IPS-NIHi7 (cell line): ENCODE data around the gene FUCA2.
"Not testable (repeated sequence)": the region's sequence is repeated elsewhere in the genome, so short reads cannot be mapped to it uniquely, and the experiment has no call there.

Source experiments
- DNase-seq: peaks from one replicate; pipeline ENCODE4 v3.0.0; 2012; ENCODE audit warnings: mixed read lengths; ENCODE audit errors: extremely low spot score

Gene FUCA2

DNA sequence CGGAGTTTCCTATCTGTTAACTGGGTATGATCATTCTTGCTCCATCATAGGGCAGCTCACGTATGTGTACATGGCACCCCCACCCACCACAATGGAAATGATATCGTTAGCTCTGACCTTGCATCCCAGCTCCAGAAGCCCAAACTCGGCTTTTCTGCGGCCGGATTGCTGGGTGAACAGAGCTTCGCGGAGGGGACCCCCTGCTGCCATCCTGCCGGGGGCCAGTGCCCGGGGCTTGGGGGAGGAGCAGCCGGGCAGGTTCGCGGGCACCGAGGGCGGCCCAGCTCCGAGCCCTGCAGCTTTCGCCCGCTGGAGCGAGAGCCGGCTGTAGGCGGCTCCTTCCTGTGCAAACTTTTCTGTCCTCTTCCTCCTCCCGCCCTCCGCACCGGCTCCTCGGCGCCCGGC, 24.9 kb upstream of the FUCA2 start:
- DNase-seq: peak; percentile 43

DNA sequence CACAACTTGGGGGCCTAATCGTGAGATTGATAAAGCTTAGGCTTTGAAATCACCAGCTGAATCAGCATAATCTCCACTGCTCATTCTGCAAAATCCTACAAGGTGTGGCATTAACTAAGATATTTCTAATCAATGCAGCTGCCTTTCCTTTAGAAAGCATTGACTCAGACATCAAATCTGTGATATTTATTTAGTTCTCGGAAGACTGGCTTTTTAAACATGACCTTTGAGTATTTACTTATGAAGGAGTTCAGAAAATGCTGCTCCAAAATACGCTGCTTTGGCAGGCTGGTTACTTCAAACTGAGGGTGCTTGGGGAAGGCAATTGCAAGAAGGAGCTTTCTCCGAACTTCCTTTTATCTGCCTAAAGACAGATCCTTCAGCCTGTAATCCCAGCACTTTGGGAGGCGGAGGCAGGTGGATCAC, 23.7 kb upstream of the FUCA2 start:
- no peak for DNase-seq

GRCh38 chr6:143531720-143532499, 20.4 kb upstream of the FUCA2 start:
- no peak for DNase-seq

GRCh38 chr6:143529095-143529494, 17.6 kb upstream of the FUCA2 start:
- peak; percentile 36 for DNase-seq

DNA sequence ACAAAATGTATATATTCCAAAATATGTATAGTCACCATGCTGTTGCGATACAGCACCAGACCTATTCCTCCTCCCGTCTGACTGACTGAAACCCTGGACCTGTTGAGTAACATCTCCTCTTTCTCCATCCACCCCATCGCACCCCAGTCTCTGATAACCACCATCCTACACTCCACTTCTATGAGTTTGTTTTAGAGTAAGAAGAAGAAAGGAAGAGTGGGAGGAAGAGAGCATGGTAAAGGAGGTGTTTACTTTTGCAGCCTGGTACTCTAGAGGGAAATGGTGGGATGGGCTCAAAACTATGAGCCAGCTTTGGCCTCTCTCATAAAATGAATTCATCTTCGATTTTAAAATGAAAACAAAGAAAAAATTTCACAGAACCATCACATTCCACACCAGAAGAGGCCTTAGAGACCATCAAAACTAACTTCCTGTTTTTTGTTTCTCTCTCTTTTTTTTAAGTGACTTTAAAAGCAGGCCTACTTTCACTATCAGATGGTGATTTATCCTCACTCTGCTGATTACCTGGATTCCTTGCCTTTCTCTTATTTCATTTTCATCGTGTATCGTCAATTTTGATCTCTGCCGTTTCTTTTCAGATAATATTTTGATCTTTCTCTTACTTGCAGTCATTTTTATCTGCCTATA, 16.8 kb upstream of the FUCA2 start:
- DNase-seq: no peak

DNA sequence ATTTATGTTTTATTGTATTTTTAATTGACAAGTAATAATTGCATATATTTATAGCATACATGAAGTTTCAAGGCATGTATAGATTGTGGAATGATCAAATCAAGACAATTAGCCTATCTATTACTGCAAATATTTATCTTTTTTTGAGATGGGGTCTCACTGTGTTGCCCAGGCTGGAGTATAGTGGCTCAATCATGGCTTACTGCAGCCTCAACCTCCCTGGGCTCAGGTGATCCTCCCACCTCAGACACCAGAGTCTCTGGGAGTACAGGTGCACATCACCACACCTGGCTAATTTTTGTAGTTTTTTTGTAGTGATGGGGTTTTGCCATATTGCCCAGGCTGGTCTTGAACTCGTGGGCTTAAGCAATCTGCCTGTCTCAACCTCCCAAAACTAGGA, 16.2 kb upstream of the FUCA2 start:
- DNase-seq: no peak

DNA sequence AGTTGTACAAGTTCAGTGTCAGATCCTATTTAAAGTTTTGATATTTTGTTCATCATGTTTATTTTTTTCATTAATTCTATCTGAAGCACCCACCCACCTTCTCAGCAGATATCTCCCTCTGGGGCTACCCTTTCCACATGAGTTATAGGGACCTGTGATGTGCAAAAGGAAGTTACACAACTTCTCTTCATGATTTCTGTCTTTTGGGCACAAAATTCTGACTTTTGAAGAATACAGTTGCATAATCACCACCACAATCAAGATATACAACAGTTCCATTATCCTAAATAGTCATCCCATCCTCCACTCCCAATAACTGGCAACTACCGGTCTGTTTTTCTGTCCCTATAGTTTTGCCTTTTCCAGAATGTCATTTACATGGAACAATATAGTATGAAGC, 13.8 kb upstream of the FUCA2 start:
- no peak for DNase-seq

- no peak for DNase-seq
These were observed 10.6 kb upstream of the FUCA2 start for GRCh38 chr6:143522039-143522600.

DNA sequence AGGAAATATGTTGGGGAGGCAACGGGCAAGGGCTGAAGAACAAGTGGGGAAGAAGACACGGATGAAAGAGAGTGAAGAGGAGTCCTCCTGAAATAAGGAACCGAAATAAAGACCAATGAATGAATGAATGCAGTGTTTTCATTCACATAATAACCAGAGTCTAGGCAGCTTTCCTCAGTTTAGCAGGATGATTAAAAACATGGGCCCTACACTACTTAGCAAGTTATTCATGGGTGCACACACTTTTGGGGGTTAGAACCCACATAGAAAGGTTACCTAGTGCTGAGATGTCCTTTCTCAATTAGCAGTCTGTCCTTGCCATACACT, 5.9 kb upstream of the FUCA2 start:
- DNase-seq: no peak

DNA sequence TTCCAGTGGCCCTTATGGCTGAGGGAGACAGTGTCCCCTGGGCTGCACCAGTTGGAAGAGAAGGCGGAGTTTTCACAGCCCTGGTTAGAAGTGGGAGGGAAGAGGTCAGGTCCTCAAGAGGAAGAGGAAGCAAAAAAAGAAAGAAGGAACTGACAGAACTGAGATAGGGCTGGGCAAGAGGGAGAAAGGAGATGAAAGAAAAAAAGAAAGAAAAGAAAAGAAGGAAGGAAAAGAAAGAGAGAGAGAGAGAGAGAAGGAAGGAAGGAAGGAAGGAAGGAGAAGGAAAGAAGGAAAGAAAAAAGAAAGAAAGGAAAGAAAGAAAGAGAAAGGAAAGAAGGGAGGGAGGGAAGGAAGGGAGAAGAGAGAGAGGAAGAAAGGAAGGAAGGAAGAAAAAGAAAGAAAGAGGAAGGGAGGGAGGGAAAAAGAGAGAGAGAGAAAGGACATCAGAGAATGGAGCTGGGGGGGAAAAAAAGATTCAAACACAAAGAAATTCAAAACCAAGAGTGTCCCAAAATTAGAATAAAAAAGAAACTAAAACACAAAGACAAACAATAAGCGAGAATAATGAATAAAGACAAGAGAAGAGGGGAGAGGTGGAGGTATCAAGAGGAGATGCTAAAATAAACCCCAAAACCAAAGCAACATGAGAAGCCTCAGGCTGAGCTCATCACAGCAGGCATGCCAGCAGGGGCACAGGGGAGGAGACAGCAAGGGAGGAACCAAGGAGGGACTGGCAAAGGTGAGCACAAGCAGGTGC, 5.3 kb upstream of the FUCA2 start:
- DNase-seq: no peak

DNA sequence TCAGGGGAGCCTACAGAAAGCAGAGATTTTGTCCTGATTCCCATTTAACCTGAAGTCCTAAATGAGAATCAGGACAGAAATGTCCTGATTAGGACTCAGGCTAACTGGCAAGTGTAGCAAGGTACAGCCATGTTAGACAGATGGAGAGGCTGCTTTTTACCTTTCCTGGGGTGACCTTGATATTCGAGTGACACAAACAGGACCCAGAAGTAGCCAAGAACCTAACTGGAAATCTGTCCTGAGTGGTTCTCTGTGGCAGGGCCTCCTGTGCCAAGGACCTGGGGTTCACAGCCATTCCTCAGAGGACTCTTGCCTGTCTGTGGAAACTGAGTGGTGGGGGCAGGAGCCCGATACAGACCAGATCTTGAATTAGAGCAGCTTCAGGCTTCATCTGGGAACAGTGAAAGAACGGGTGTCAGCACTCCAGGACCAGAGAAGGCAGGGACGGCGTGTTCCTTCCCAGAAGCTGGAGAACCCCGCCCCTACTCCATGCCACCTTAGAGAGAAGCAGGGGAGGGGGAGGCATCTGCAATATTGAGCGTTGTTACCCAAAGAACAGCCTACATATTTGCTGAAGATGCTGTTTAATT, 4.3 kb upstream of the FUCA2 start:
- DNase-seq: no peak

DNA sequence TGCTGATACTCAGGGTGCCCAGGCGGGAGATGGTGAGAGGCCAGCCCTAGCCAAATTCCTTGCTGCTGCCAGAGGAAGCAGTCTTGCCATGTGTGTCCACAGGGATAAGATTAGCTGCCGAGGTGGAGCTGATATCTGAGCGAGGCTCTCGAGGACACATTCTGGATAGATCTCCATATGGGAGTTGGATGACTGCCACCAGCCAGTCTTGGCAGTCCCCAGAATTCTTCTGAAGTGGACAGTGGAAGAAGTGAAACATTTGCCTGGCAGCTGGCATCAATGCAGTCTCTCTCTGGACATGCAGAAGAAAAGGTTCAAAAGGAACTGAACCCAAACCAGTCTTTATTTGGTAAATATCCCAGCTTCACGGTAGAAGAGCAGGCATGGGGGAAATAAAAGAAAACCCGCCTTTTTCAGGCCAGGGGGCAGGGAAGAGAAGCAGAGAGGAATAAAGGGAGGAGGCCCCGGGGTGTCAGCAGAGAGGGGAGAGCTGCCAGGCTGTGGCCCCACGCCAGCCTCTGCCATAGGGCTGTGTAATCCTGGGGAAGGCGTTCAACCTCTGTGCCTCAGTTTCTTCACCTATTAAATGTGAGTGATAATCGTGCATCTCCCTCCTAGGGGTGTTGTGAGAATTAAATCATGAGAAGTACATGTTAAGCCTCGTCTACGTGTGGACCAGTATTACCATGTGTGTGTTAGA, 3.7 kb upstream of the FUCA2 start:
- DNase-seq: no peak

DNA sequence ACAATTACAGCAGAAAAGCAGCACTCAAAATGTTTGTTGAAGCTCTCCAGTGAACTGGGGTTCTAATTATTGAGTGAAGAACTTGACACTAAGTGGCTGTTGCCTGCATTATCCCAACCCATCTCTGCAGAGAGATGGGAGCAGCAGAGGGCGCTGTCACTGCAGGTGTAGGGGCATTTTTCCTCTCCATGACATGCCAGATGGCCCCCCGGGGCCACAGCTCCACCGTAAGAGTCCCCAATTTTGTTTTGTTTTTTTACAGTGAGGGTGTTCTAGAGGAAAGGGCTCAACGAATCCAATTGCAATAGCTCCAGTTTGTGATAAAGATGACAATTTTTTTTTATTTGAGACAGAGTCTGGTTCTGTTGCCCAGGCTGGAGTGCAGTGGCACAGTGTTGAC, 1.9 kb upstream of the FUCA2 start:
- DNase-seq: peak; percentile 78

DNA sequence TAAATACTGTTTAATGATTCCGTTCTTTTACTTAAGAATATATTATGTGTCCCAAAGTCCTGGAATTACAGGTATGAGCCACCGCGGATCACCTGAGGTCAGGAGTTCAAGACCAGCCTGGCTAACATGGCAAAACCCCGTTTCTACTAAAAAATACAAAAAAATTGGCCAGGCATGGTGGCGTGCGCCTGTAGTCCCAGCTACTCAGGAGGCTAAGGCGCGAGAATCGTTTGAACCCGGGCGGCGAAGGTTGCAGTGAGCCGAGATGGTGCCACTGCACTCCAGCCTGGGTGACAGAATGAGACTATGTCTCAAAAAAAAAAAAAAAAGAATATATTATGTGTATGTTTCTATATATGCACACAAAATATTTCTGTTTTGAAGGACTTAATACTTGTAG, 1.2 kb downstream of the FUCA2 start:
- not testable (repeated sequence) for DNase-seq

- no peak for DNase-seq
These were observed 4.0 kb downstream of the FUCA2 start for GRCh38 chr6:143507358-143508145.

GRCh38 chr6:143506620-143507019, 4.9 kb downstream of the FUCA2 start:
- no peak for DNase-seq

DNA sequence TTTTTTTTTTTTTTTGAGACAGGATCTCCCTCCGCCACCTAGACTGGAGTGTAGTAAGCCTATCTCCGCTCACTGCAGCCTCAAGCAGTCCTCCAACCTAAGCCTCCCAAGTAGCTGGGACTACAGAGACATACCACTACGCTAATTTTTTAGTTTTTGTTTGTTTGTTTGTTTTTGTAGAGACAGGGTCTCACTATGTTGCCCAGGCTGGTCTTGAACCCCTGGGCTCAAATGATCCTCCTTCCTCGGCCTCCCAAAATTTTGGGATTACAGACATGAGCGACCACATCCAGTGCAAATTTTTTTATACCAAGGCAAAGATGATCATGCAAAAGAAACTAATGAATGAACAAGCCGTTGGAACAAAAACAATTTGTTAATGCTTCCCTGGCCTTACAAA, 5.3 kb downstream of the FUCA2 start:
- no peak for DNase-seq

DNA sequence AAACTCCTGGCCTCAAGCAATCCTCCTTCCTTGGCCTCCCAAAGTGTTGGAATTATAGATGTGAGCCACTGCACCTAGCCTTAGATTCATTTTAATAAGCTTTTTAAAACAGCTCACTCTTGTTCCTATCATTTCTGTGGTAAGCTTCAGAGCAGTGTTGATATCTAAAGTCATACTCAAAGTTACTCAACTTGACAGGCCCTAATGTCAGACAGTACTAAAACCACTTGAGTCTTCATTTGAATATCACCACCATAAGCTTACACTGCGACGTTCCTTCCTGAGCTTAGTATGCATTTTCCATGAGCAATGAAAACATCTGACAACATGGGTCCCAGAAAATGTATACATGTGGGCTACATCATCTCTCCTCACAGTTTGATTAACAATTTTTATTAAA, 6.0 kb downstream of the FUCA2 start:
- no peak for DNase-seq

DNA sequence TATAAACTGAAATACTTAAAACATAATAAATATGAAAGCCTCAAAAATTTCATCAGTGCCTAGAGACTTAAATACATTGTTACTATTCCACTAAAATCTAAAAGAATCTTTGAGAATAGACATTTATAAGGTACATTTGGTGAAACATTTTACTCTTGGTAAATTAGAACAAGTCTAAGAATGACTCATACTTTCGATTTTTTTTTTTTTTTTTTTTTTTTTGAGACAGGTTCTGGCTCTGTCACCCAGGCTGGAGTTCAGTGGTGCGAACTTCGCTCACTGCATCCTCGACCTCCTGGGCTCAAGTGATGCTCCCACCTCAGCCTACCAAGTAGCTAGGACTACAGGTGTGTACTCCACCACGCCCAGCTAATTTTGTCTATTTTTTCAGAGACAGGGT, 6.4 kb downstream of the FUCA2 start:
- DNase-seq: no peak

DNA sequence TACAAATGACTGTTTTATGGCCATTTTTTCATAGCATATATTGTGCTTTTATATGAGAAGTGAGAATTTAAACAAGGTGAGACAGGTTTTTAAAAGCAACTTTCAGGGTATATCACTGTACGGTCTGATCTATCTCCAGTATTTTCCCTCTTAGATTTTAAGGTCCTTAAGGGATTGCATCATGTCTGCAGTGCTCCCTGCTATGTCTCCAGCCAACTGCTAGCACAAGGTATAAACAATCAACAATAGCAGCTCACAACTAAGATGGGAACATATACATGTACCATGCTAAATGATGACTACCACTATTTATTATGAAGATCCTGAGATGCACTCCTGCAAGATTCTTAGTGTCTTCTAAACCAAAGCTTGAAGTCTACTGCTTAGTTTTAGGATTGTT, 7.2 kb downstream of the FUCA2 start:
- DNase-seq: no peak

DNA sequence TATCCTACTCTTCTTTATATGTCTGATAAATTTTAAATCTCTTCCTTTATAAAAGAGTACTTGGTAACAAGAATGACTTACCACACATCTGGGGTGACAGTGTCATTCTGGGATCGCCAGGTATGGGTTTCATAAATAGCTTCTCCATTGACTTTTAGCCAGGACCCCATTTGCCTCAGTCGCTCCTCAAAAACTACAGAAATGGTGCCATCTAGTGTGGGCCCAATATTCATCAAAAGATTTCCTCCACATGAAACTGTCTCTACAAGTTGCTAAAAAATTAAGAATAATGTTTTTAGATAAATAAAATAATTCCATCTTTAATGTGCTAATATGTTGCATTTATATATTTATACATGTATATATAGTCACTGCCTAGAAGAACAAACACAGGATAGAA, 9.7 kb downstream of the FUCA2 start:
- DNase-seq: no peak
